ENCODE measurements around the gene GGCX. TPM values are rescaled to one million over a fixed set of nuclear protein-coding genes. Genes with fewer than 3 reads are reported as not detected.

Gene GGCX
- total RNA-seq, 2 experiments from 2014 or later, result 22.9 to 27.6 TPM

- intact Hi-C loops (cut with DNase I, micrococcal nuclease), result loop anchor here in 1 of 2 experiments (2.0 kb wide), 1 partner anchor 20 kb away; the partner anchor contains the start of gene GGCX
- ChIA-PET CTCF (interaction anchor here (6.0 kb wide), 1 partner anchor 9 kb away, joined by 42 read pairs; no protein-coding TSS in a partner anchor), POLR2A (interaction anchor here (0.7 to 5.8 kb wide), 7 partner anchors 11 to 214 kb away, joined by 3 to 62 read pairs (median 5); partner anchors contain the start of genes C2orf68, GGCX and RNF181)
- Mint-ChIP-seq H3K27ac (peak overlapping the region; percentile 92), H3K9me3 (no peaks in the 10 kb centered on the region), H3K27me3 (no peaks in the 10 kb centered on the region), H3K4me1 (ENCODE audit: low read depth) (peaks cover 52% of the 10 kb centered on the region), H3K4me3 (peak overlapping the region; percentile 91), H3K36me3 (ENCODE audit: low read depth) (peaks cover 67% of the 10 kb centered on the region)
- no peaks in the 10 kb centered on the region for H3K9me3 ChIP-seq (ENCODE audit: control insufficient read depth in 1 of 2, insufficient read depth in 1 of 2, low read length in 2 of 2)
- DNase-seq (no peak), ATAC-seq (ENCODE audit: poor library complexity) (no peak)
- H3K4me1 ChIP-seq (ENCODE audit: insufficient read depth, low read length), result peaks cover 29% of the 10 kb centered on the region
- no peaks in the 10 kb centered on the region for H3K27me3 ChIP-seq (ENCODE audit: control insufficient read depth in 1 of 2, insufficient read depth in 2 of 2, low read length in 2 of 2)
- no peak overlapping the region for H3K27ac ChIP-seq (ENCODE audit: low read depth in 1 of 2, low read length in 2 of 2)
- H3K36me3 ChIP-seq (ENCODE audit: insufficient read depth, low read length), result peaks cover 48% of the 10 kb centered on the region
- TF ChIP-seq CTCF (IDR thresholded peaks at IDR 0.05), result no peak
- H3K4me3 ChIP-seq (ENCODE audit: low read length), result no peak overlapping the region
Measured at GRCh38 chr2:85541262-85541661, 20.0 kb downstream of the GGCX start.

GRCh38 chr2:85540133-85540648 is 21.1 kb downstream of the GGCX start:
- ChIA-PET POLR2A (interaction anchor here (1.0 to 5.8 kb wide), 16 partner anchors 9 to 901 kb away, joined by 4 to 63 read pairs (median 16); partner anchors contain the start of genes C2orf68, ELMOD3, GGCX and KDM3A), CTCF (interaction anchor here (6.0 kb wide), 1 partner anchor 10 kb away, joined by 42 read pairs; no protein-coding TSS in a partner anchor)
- no peaks in the 10 kb centered on the region for H3K9me3 ChIP-seq (ENCODE audit: control insufficient read depth in 1 of 2, insufficient read depth in 1 of 2, low read length in 2 of 2)
- no peaks in the 10 kb centered on the region for H3K27me3 ChIP-seq (ENCODE audit: control insufficient read depth in 1 of 2, insufficient read depth in 2 of 2, low read length in 2 of 2)
- ATAC-seq (ENCODE audit: poor library complexity), result no peak
- peaks cover 40% of the 10 kb centered on the region for H3K36me3 ChIP-seq (ENCODE audit: insufficient read depth, low read length)
- TF ChIP-seq CTCF (IDR thresholded peaks at IDR 0.05), result no peak
- H3K4me3 ChIP-seq (ENCODE audit: low read length), result peak overlapping the region; percentile 97
- DNase-seq, result no peak
- intact Hi-C loops (cut with DNase I, micrococcal nuclease), result loop anchor here in 1 of 2 experiments (2.0 kb wide), 1 partner anchor 21 kb away; the partner anchor contains the start of gene GGCX
- Mint-ChIP-seq H3K4me3 (peak overlapping the region; percentile 91), H3K9me3 (no peaks in the 10 kb centered on the region), H3K27ac (peak overlapping the region; percentile 92), H3K27me3 (no peaks in the 10 kb centered on the region), H3K4me1 (ENCODE audit: low read depth) (peaks cover 52% of the 10 kb centered on the region), H3K36me3 (ENCODE audit: low read depth) (peaks cover 58% of the 10 kb centered on the region)
- H3K4me1 ChIP-seq (ENCODE audit: insufficient read depth, low read length), result peaks cover 29% of the 10 kb centered on the region
- H3K27ac ChIP-seq (ENCODE audit: low read depth in 1 of 2, low read length in 2 of 2), result peak overlapping the region; percentile 74 to 80

- intact Hi-C loops (cut with DNase I, micrococcal nuclease), result loop anchor here (2.0 to 5.0 kb wide), 6 partner anchors 21 to 568 kb away; partner anchors contain the start of genes C2orf68 (in 1 of the 2), ELMOD3 (in 1 of the 2), GGCX (in 1 of the 2) and POLR1A (in 1 of the 2)
- Histone ChIP-seq H3K4me3 (ENCODE audit: low read length) (peak overlapping the region; percentile 97), H3K27ac (ENCODE audit: low read depth in 1 of 2, low read length in 2 of 2) (peak overlapping the region; percentile 80 to 83), H3K4me1 (ENCODE audit: insufficient read depth, low read length) (peaks cover 29% of the 10 kb centered on the region), H3K36me3 (ENCODE audit: insufficient read depth, low read length) (peaks cover 34% of the 10 kb centered on the region), H3K27me3 (ENCODE audit: control insufficient read depth in 1 of 2, insufficient read depth in 2 of 2, low read length in 2 of 2) (no peaks in the 10 kb centered on the region), H3K9me3 (ENCODE audit: control insufficient read depth in 1 of 2, insufficient read depth in 1 of 2, low read length in 2 of 2) (no peaks in the 10 kb centered on the region)
- DNase-seq (peak; percentile 52 to 88 (median 62)), ATAC-seq (ENCODE audit: poor library complexity) (peak; percentile 59)
- Mint-ChIP-seq H3K27ac (peak overlapping the region; percentile 92), H3K36me3 (ENCODE audit: low read depth) (peaks cover 51% of the 10 kb centered on the region), H3K4me3 (peak overlapping the region; percentile 94), H3K27me3 (no peaks in the 10 kb centered on the region), H3K9me3 (no peaks in the 10 kb centered on the region), H3K4me1 (ENCODE audit: low read depth) (peaks cover 52% of the 10 kb centered on the region)
- ChIA-PET CTCF (interaction anchor here (0.5 to 6.0 kb wide), 6 partner anchors 11 to 990 kb away, joined by 3 to 42 read pairs (median 4); partner anchors contain the start of gene C2orf68), POLR2A (interaction anchor here (0.7 to 5.8 kb wide), 35 partner anchors 9 to 901 kb away, joined by 3 to 63 read pairs (median 6); partner anchors contain the start of genes C2orf68, ELMOD3, GGCX and KDM3A)
- no peak for TF ChIP-seq CTCF (IDR thresholded peaks at IDR 0.05)
Measured at GRCh38 chr2:85539361-85540132, 21.7 kb downstream of the GGCX start.

Measured in CD4-positive, alpha-beta T cell (primary cell).